ENCODE data around the gene LSM10.

LSM10 gene

GRCh38 chr1:36366091-36366661 lies 31.5 kb downstream of the LSM10 start:
- ChIA-PET POLR2A (interaction anchor here (0.5 to 0.6 kb wide), 2 partner anchors 73 to 96 kb away, joined by 3 read pairs; no protein-coding TSS in a partner anchor), CTCF (interaction anchor here (1.2 to 4.4 kb wide), 4 partner anchors 10 to 216 kb away, joined by 3 to 62 read pairs (median 4); no protein-coding TSS in a partner anchor)
- TF ChIP-seq CTCF (IDR thresholded peaks at IDR 0.05; ENCODE audit: control extremely low read depth, extremely low read depth, low read depth, missing control alignments), result peak; percentile 4
- no peak for DNase-seq (ENCODE audit: extremely low spot score)

- no peak for TF ChIP-seq CTCF (IDR thresholded peaks at IDR 0.05; ENCODE audit: control extremely low read depth, extremely low read depth, low read depth, missing control alignments)
- ChIA-PET CTCF (interaction anchor here (1.7 to 1.8 kb wide), 2 partner anchors 9 to 19 kb away, joined by 3 to 6 read pairs; no protein-coding TSS in a partner anchor), POLR2A (no interaction called here)
- no peak for DNase-seq (ENCODE audit: extremely low spot score)
Measured at GRCh38 chr1:36365381-36365780, 32.3 kb downstream of the LSM10 start.

- POLR2A ChIA-PET, result interaction anchor here (1.0 kb wide), 1 partner anchor 12 kb away, joined by 3 read pairs; no protein-coding TSS in a partner anchor
- CTCF ChIA-PET, result interaction anchor here (0.9 to 2.5 kb wide), 8 partner anchors 8 to 260 kb away, joined by 3 to 13 read pairs (median 7); no protein-coding TSS in a partner anchor
- DNase-seq (ENCODE audit: extremely low spot score), result no peak
- no peak for TF ChIP-seq CTCF (IDR thresholded peaks at IDR 0.05; ENCODE audit: control extremely low read depth, extremely low read depth, low read depth, missing control alignments)
Measured at GRCh38 chr1:36359911-36360550, 37.7 kb downstream of the LSM10 start.

- POLR2A ChIA-PET, result no interaction called here
- no peak for DNase-seq (ENCODE audit: extremely low spot score)
- TF ChIP-seq CTCF (IDR thresholded peaks at IDR 0.05; ENCODE audit: control extremely low read depth, extremely low read depth, low read depth, missing control alignments), result no peak
- CTCF ChIA-PET, result interaction anchor here (2.0 to 2.5 kb wide), 3 partner anchors 9 to 17 kb away, joined by 9 to 13 read pairs (median 12); no protein-coding TSS in a partner anchor
Measured at GRCh38 chr1:36359383-36359782, 38.3 kb downstream of the LSM10 start.

- no peak for TF ChIP-seq CTCF (IDR thresholded peaks at IDR 0.05; ENCODE audit: control extremely low read depth, extremely low read depth, low read depth, missing control alignments)
- no peak for DNase-seq (ENCODE audit: extremely low spot score)
- ChIA-PET CTCF (interaction anchor here (2.0 to 2.5 kb wide), 3 partner anchors 8 to 16 kb away, joined by 9 to 13 read pairs (median 12); no protein-coding TSS in a partner anchor), POLR2A (no interaction called here)
Measured at GRCh38 chr1:36358514-36359084, 39.1 kb downstream of the LSM10 start.

GRCh38 chr1:36355811-36356210 lies 41.9 kb downstream of the LSM10 start:
- no peak for TF ChIP-seq CTCF (IDR thresholded peaks at IDR 0.05; ENCODE audit: control extremely low read depth, extremely low read depth, low read depth, missing control alignments)
- POLR2A ChIA-PET, result interaction anchor here (1.0 kb wide), 1 partner anchor 28 kb away, joined by 3 read pairs; no protein-coding TSS in a partner anchor
- CTCF ChIA-PET, result interaction anchor here (1.5 to 7.0 kb wide), 3 partner anchors 10 to 14 kb away, joined by 6 to 45 read pairs (median 21); no protein-coding TSS in a partner anchor
- no peak for DNase-seq (ENCODE audit: extremely low spot score)

Data from GM10248 (cell line).